Measurements from ENCODE around the gene POLR3GL.
A peak's percentile ranks its signal among the peaks of the same experiment; 100 is the strongest.

Gene POLR3GL

GRCh38 chr1:145977016-145977415 is 12.5 kb downstream of the POLR3GL start:
- DNase-seq = no peak

- DNase-seq = peak; percentile 58
Measured at GRCh38 chr1:145977486-145978470, 13.3 kb downstream of the POLR3GL start.

- no peak for DNase-seq
Measured at GRCh38 chr1:145978471-145978853, 14.0 kb downstream of the POLR3GL start.

GRCh38 chr1:145978854-145979745 is 14.6 kb downstream of the POLR3GL start:
- peak; percentile 85 for DNase-seq

- DNase-seq = no peak
Measured at GRCh38 chr1:145979746-145980456, 15.4 kb downstream of the POLR3GL start.

- no peak for DNase-seq
Measured at GRCh38 chr1:145980457-145980994, 16.0 kb downstream of the POLR3GL start.

- DNase-seq = no peak
Measured at GRCh38 chr1:145982010-145982723, 17.7 kb downstream of the POLR3GL start.

GRCh38 chr1:145983206-145983675 is 18.8 kb downstream of the POLR3GL start:
- no peak for DNase-seq

GRCh38 chr1:145983960-145984830 is 19.7 kb downstream of the POLR3GL start:
- no peak for DNase-seq

- DNase-seq = no peak
Measured at GRCh38 chr1:145985129-145985501, 20.6 kb downstream of the POLR3GL start.

GRCh38 chr1:145985502-145986439 is 21.3 kb downstream of the POLR3GL start:
- peak; percentile 48 for DNase-seq

GRCh38 chr1:145986551-145986950 is 22.1 kb downstream of the POLR3GL start:
- no peak for DNase-seq

GRCh38 chr1:145987926-145988325 is 23.4 kb downstream of the POLR3GL start:
- DNase-seq = no peak

GRCh38 chr1:145988773-145989172 is 24.3 kb downstream of the POLR3GL start:
- DNase-seq = no peak

GRCh38 chr1:145990249-145990855 is 25.9 kb downstream of the POLR3GL start:
- no peak for DNase-seq

- DNase-seq = no peak
Measured at GRCh38 chr1:145991735-145992412, 27.4 kb downstream of the POLR3GL start.

GRCh38 chr1:145992502-145992936 is 28.0 kb downstream of the POLR3GL start:
- no peak for DNase-seq

GRCh38 chr1:145992958-145993617 is 28.6 kb downstream of the POLR3GL start:
- no peak for DNase-seq

All from NK-92 treated with Interleukin-12 subunit alpha and Interleukin-12 subunit beta, amount 100 ng/mL, for 24 hours (cell line).